GM23248 (cell line): ENCODE results near the gene LMO7. TPM values are rescaled to one million over a fixed set of nuclear protein-coding genes. Genes with fewer than 3 reads are reported as not detected.
"Not testable (repeated sequence)": the region's sequence is repeated elsewhere in the genome, so short reads cannot be mapped to it uniquely, and the experiment has no call there.

ENCODE experiments used
- DNase-seq: peaks from one replicate; pipeline ENCODE4 v3.0.0-alpha.2; 2015
- H2AFZ ChIP-seq: fragments of 200-600 bp; sonication (generic); 2 replicates; pipeline ENCODE4 v1.6.1; 2016; ENCODE audit warnings: antibody characterized with exemption
- H3F3A ChIP-seq: fragments of 200-600 bp; sonication (generic); 2 replicates; pipeline ENCODE4 v1.6.1; 2016; ENCODE audit warnings: mild to moderate bottlenecking, antibody characterized with exemption, mixed run types; ENCODE audit not compliant: insufficient read depth
- H3K27ac ChIP-seq: fragments of 200-600 bp; sonication (generic); 2 replicates; pipeline ENCODE4 v1.5.1; 2016; ENCODE audit warnings: mild to moderate bottlenecking
- H3K27me3 ChIP-seq: fragments of 200-600 bp; sonication (generic); replicated peaks from 2 replicates; pipeline ENCODE4 v1.6.1; 2016; ENCODE audit warnings: mild to moderate bottlenecking; ENCODE audit not compliant: insufficient read depth
- H3K36me3 ChIP-seq: fragments of 200-600 bp; sonication (generic); 2 replicates; pipeline ENCODE4 v1.6.1; 2016; ENCODE audit warnings: low read depth, mild to moderate bottlenecking
- H3K4me1 ChIP-seq: fragments of 200-600 bp; sonication (generic); 2 replicates; pipeline ENCODE4 v1.6.1; 2016; ENCODE audit warnings: mild to moderate bottlenecking; ENCODE audit not compliant: insufficient read depth
- H3K4me2 ChIP-seq: fragments of 200-600 bp; sonication (generic); one replicate; pipeline ENCODE4 v1.6.1; 2016; ENCODE audit warnings: mild to moderate bottlenecking; ENCODE audit not compliant: unreplicated experiment
- H3K4me3 ChIP-seq: fragments of 200-600 bp; sonication (generic); 2 replicates; pipeline ENCODE4 v1.5.1; 2016; ENCODE audit warnings: mild to moderate bottlenecking
- H3K79me2 ChIP-seq: fragments of 200-600 bp; sonication (generic); 2 replicates; pipeline ENCODE4 v1.6.1; 2016; ENCODE audit warnings: mild to moderate bottlenecking; ENCODE audit not compliant: insufficient read depth
- H3K9ac ChIP-seq: fragments of 200-600 bp; sonication (generic); 2 replicates; pipeline ENCODE4 v1.6.1; 2016; ENCODE audit warnings: mild to moderate bottlenecking
- H3K9me2 ChIP-seq: fragments of 200-600 bp; sonication (generic); 2 replicates; pipeline ENCODE4 v1.6.1; 2016; ENCODE audit warnings: mixed run types, mild to moderate bottlenecking, moderate library complexity; ENCODE audit not compliant: insufficient read depth
- H3K9me3 ChIP-seq: fragments of 200-600 bp; sonication (generic); one replicate; pipeline ENCODE4 v1.6.1; 2017; ENCODE audit warnings: low read depth
- H4K20me1 ChIP-seq: fragments of 200-600 bp; sonication (generic); 2 replicates; pipeline ENCODE4 v1.6.0; 2016; ENCODE audit not compliant: insufficient read depth
- EZH2 ChIP-seq: fragments of 200-600 bp; sonication (generic); IDR thresholded peaks from 2 replicates; pipeline ENCODE4 v1.6.1; 2018; ENCODE audit warnings: antibody characterized with exemption, mild to moderate bottlenecking; ENCODE audit not compliant: insufficient read depth, poor library complexity, severe bottlenecking
- EZH2phosphoT487 ChIP-seq: fragments of 200-600 bp; sonication (generic); IDR thresholded peaks from 2 replicates; pipeline ENCODE4 v1.6.1; 2018; ENCODE audit warnings: antibody characterized with exemption, moderate library complexity, mild to moderate bottlenecking, low read depth; ENCODE audit not compliant: insufficient read depth
- WGBS, 2 experiments: methylation state at CpG; one replicate each; pipeline ENCODE4 v1.1.6; 2015 to 2017; ENCODE audit warnings: low lambda C conversion rate in 2 of 2, low coverage in 1 of 2; ENCODE audit errors: missing lambda C conversion rate in 2 of 2; 5-methylcytosine and 5-hydroxymethylcytosine counted together
- in situ Hi-C: fragments of 300-500 bp; cut with MboI; formaldehyde crosslinking; loops from 2 replicates; pipeline ENCODE4 v1.15.0; 2020
- polyA plus RNA-seq: library from polyadenylated mRNA; unstranded; fragments of >200 nt; fragmentation: Nextera tagmentation; extraction: Ambion mirVana; gene quantifications from 2 replicates; pipeline ENCODE4 v1.2.1, GENCODE V29; 2016
- total RNA-seq: library from RNA; depleted of rRNA; stranded (reverse); fragments of >200 nt; shearing (Covaris generic); gene quantifications from 2 replicates; pipeline ENCODE4 v1.2.3, GENCODE V29; 2014

The LMO7 gene
- total and polyA plus RNA-seq, 2 experiments from 2014 or later, result 288 to 318 TPM

DNA sequence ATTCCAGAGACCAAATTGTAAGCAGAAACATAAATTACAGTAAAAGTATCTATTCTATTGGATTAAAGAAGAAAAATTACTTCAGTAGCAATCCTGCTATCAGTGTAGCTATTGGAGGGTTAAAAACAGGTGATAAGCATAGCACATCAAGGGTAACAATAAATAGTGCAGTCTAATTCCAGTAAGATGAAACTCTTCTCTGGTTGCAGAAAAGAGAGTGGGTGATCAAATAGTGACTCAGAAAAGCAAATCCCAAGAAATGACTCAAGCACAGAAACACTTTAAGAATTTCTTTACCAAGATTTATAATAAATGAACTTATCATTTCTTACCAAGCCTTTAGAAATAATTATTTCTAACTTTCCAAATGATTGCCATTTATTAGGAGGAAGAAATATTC, 135.7 kb downstream of the LMO7 start:
- H4K20me1 ChIP-seq, result peaks cover 5% of the 10 kb centered on the region; the same call in 1 of the 2 replicates
- H3K4me3 ChIP-seq, result peak overlapping the region; percentile 46
- peaks cover 4% of the 10 kb centered on the region for H3K36me3 ChIP-seq
- H3K9ac ChIP-seq, result no peak overlapping the region
- H3F3A ChIP-seq, result peaks cover 74% of the 10 kb centered on the region
- H3K4me2 ChIP-seq, result peak overlapping the region; percentile 79
- H3K27me3 ChIP-seq, result no peaks in the 10 kb centered on the region
- H3K27ac ChIP-seq, result peak overlapping the region; percentile 64
- TF ChIP-seq EZH2phosphoT487 (no peak), EZH2 (no peak)
- no peaks in the 10 kb centered on the region for H3K9me2 ChIP-seq
- H3K4me1 ChIP-seq, result peaks cover 73% of the 10 kb centered on the region
- in situ Hi-C loops, result no loop called here
- H2AFZ ChIP-seq, result no peak overlapping the region
- peaks cover 97% of the 10 kb centered on the region for H3K79me2 ChIP-seq
- H3K9me3 ChIP-seq, result no peaks in the 10 kb centered on the region
- DNase-seq, result peak; percentile 86

DNA sequence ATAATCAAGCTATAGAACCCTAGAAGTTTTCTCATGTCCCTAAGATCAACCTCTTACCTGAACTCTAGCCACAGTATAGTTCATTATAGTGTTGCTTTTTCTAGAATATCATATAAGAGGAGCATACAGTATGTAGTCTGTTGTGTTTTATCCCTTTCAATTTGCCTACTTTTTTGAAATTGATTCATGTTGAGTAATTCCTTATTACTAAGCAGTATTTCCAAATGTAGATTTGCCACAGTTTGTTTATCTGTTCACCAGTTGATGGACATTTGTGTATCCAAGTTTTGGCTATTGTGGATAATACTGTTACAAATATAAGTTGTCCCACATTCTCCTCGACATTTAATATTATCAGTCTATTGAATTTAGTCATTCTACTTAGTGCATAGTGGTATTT, 138.0 kb downstream of the LMO7 start:
- DNase-seq, result peak; percentile 48
- H3K9ac ChIP-seq, result no peak overlapping the region
- no peak overlapping the region for H3K4me3 ChIP-seq
- H3K27me3 ChIP-seq, result no peaks in the 10 kb centered on the region
- H3K36me3 ChIP-seq, result no peaks in the 10 kb centered on the region; the same call in 1 of the 2 replicates
- H3K9me3 ChIP-seq, result no peaks in the 10 kb centered on the region
- TF ChIP-seq EZH2phosphoT487, result no peak
- TF ChIP-seq EZH2, result no peak
- 91 to 100% methylated on average over 1 of the region's 1 CpG for WGBS, 2 experiments
- in situ Hi-C loops, result no loop called here
- peak overlapping the region; percentile 6 for H3K4me2 ChIP-seq
- H3K4me1 ChIP-seq, result peaks cover 59% of the 10 kb centered on the region
- no peaks in the 10 kb centered on the region for H3K9me2 ChIP-seq
- peaks cover 7% of the 10 kb centered on the region; the same call in 1 of the 2 replicates for H4K20me1 ChIP-seq
- H2AFZ ChIP-seq, result no peak overlapping the region
- peaks cover 60% of the 10 kb centered on the region for H3F3A ChIP-seq
- peaks cover 95% of the 10 kb centered on the region for H3K79me2 ChIP-seq
- H3K27ac ChIP-seq, result peak overlapping the region; percentile 64

DNA sequence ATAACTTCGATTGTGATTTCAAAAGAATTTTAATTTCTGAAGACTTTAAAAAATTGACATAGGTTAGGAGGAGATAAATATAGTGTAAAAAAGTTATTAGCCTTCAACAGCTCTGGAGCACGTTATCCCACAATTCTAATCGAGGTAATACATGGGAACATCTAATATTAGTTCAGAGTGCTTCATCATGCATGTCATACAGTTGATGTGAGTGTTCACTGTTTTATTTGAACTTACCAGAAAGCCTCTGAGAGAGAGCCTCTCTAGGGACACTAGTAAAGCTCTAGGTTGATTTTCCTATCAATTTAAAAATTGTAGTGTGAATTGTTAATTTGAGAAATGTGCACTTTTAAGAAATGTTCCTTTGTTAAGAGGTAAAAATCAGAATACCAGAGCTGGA, 140.4 kb downstream of the LMO7 start:
- Histone ChIP-seq H3K4me2 (no peak overlapping the region), H3K4me1 (peaks cover 35% of the 10 kb centered on the region), H3K9ac (no peak overlapping the region), H3K4me3 (no peak overlapping the region), H2AFZ (no peak overlapping the region), H3K9me3 (no peaks in the 10 kb centered on the region), H4K20me1 (peaks cover 11% of the 10 kb centered on the region; the same call in 1 of the 2 replicates), H3K27me3 (no peaks in the 10 kb centered on the region), H3K36me3 (peaks cover 5% of the 10 kb centered on the region), H3K79me2 (peaks cover 88% of the 10 kb centered on the region), H3K9me2 (no peaks in the 10 kb centered on the region), H3K27ac (no peak overlapping the region), H3F3A (peaks cover 43% of the 10 kb centered on the region)
- WGBS, 2 experiments, result 94 to 97% methylated on average over 3 of the region's 3 CpGs
- TF ChIP-seq EZH2phosphoT487, result no peak
- no peak for TF ChIP-seq EZH2
- DNase-seq, result no peak
- in situ Hi-C loops, result no loop called here

DNA sequence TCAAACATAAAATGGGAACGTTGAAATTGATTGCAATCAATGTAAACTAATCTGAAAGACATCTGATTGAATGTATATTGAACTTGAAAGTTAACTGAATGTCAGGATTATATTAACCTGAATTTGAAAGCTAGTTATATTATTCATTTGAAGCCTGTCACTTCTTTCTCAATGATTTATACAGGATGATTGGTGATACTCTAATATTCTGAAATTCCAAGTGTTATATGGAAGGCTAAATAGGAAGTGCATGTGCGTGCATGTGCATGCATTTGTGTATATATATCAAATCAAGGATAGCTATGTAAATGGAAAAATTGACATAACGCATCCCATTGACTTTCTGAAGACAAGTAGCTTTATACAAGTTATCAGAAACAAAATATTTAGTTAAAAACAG, 143.3 kb downstream of the LMO7 start:
- in situ Hi-C loops, result no loop called here
- no peak overlapping the region for H3K27ac ChIP-seq
- H3K4me1 ChIP-seq, result peaks cover 17% of the 10 kb centered on the region
- H3K4me3 ChIP-seq, result no peak overlapping the region
- H3K79me2 ChIP-seq, result peaks cover 88% of the 10 kb centered on the region
- 97% methylated on average over 3 of the region's 3 CpGs for WGBS, 2 experiments
- peaks cover 10% of the 10 kb centered on the region for H3K36me3 ChIP-seq
- H4K20me1 ChIP-seq, result peaks cover 7% of the 10 kb centered on the region; the same call in 1 of the 2 replicates
- peaks cover 23% of the 10 kb centered on the region for H3F3A ChIP-seq
- no peak overlapping the region for H2AFZ ChIP-seq
- H3K4me2 ChIP-seq, result no peak overlapping the region
- no peak for TF ChIP-seq EZH2phosphoT487
- TF ChIP-seq EZH2, result no peak
- no peaks in the 10 kb centered on the region for H3K27me3 ChIP-seq
- no peaks in the 10 kb centered on the region for H3K9me2 ChIP-seq
- H3K9me3 ChIP-seq, result no peaks in the 10 kb centered on the region
- no peak overlapping the region for H3K9ac ChIP-seq
- no peak for DNase-seq

DNA sequence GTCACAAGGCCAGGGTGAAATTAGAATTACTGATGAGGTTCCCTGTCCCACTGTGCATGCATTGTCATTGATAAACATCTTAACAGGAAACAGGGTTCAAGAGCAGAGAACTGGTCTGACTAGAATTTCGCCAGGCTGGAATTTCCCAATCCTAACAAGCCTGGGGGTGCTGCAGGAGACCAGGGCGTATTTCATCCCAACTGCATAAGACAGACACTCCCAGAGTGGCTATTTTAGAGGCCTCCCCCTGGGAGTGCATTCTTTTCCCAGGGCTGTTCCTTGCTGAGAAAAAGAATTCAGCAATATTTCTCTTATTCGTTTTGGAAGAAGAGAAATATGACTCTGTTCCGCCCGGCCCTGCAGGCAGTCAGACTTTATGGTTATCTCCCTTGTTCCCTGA, 144.0 kb downstream of the LMO7 start:
- DNase-seq, H3K9ac ChIP-seq, H3K27ac ChIP-seq, H3K9me2 ChIP-seq, H3K9me3 ChIP-seq, H2AFZ ChIP-seq, H3K27me3 ChIP-seq, H3K4me3 ChIP-seq, H4K20me1 ChIP-seq, H3K4me2 ChIP-seq, in situ Hi-C loops: not testable (repeated sequence)
- Histone ChIP-seq H3K79me2 (peaks cover 88% of the 10 kb centered on the region), H3K36me3 (peaks cover 10% of the 10 kb centered on the region), H3K4me1 (peaks cover 16% of the 10 kb centered on the region), H3F3A (peaks cover 16% of the 10 kb centered on the region)
- 94 to 97% methylated on average over 5 of the region's 5 CpGs for WGBS, 2 experiments
